Parathyroid adenoma (tissue), 2 donors: ENCODE data around the gene WNT9A.

ENCODE experiments used
- H2AFZ ChIP-seq: fragments of 300-600 bp; sonication (generic); one replicate; pipeline ENCODE4 v1.7.0; 2017; ENCODE audit warnings: antibody characterized with exemption, mild to moderate bottlenecking
- H3K27ac ChIP-seq: fragments of 300-600 bp; sonication (generic); one replicate; pipeline ENCODE4 v1.7.0; 2017
- H3K27me3 ChIP-seq: fragments of 300-600 bp; sonication (generic); one replicate; pipeline ENCODE4 v1.7.0; 2017; ENCODE audit warnings: low read length; ENCODE audit not compliant: control insufficient read depth, insufficient read depth
- H3K36me3 ChIP-seq: fragments of 300-600 bp; sonication (generic); one replicate; pipeline ENCODE4 v1.7.0; 2017; ENCODE audit warnings: low read length; ENCODE audit not compliant: control insufficient read depth, insufficient read depth
- H3K4me1 ChIP-seq: fragments of 300-600 bp; sonication (generic); one replicate; pipeline ENCODE4 v1.7.0; 2017; ENCODE audit warnings: control low read depth
- H3K4me2 ChIP-seq: fragments of 300-600 bp; sonication (generic); one replicate; pipeline ENCODE4 v1.7.0; 2017; ENCODE audit warnings: low read length
- H3K4me3 ChIP-seq: fragments of 300-600 bp; sonication (generic); one replicate; pipeline ENCODE4 v1.7.0; 2017; ENCODE audit warnings: low read depth, low read length
- H3K79me2 ChIP-seq: fragments of 300-600 bp; sonication (generic); one replicate; pipeline ENCODE4 v1.7.0; 2017; ENCODE audit warnings: control low read depth
- H3K9ac ChIP-seq: fragments of 300-600 bp; sonication (generic); one replicate; pipeline ENCODE4 v1.7.0; 2017; ENCODE audit warnings: mild to moderate bottlenecking
- H3K9me3 ChIP-seq: fragments of 300-600 bp; sonication (generic); one replicate; pipeline ENCODE4 v1.7.0; 2017; ENCODE audit warnings: low read length; ENCODE audit not compliant: control insufficient read depth
- CTCF ChIP-seq: fragments of 300-600 bp; sonication (generic); IDR thresholded peaks from one replicate; pipeline ENCODE4 v1.7.0; 2017; ENCODE audit warnings: antibody characterized with exemption, mild to moderate bottlenecking
- donor health status: primary hyperparathyroidism.

The WNT9A gene

GRCh38 chr1:227897704-227898438 is 49.9 kb downstream of the WNT9A start:
- no peak overlapping the region for H3K4me2 ChIP-seq
- H3K27me3 ChIP-seq: no peaks in the 10 kb centered on the region
- H2AFZ ChIP-seq: no peak overlapping the region
- no peaks in the 10 kb centered on the region for H3K36me3 ChIP-seq
- H3K4me3 ChIP-seq: no peak overlapping the region
- H3K9ac ChIP-seq: no peak overlapping the region
- H3K27ac ChIP-seq: no peak overlapping the region
- H3K4me1 ChIP-seq: no peaks in the 10 kb centered on the region
- H3K79me2 ChIP-seq: no peaks in the 10 kb centered on the region
- no peak for TF ChIP-seq CTCF
- no peaks in the 10 kb centered on the region for H3K9me3 ChIP-seq

- H3K79me2 ChIP-seq: no peaks in the 10 kb centered on the region
- no peaks in the 10 kb centered on the region for H3K9me3 ChIP-seq
- no peak for TF ChIP-seq CTCF
- no peaks in the 10 kb centered on the region for H3K4me1 ChIP-seq
- H3K4me2 ChIP-seq: no peak overlapping the region
- H3K9ac ChIP-seq: no peak overlapping the region
- H3K4me3 ChIP-seq: no peak overlapping the region
- no peak overlapping the region for H2AFZ ChIP-seq
- H3K36me3 ChIP-seq: no peaks in the 10 kb centered on the region
- no peak overlapping the region for H3K27ac ChIP-seq
- H3K27me3 ChIP-seq: no peaks in the 10 kb centered on the region
Observed at GRCh38 chr1:227896710-227897655, 50.7 kb downstream of the WNT9A start.

- no peak for TF ChIP-seq CTCF
- Histone ChIP-seq H3K4me3 (no peak overlapping the region), H3K4me2 (no peak overlapping the region), H2AFZ (no peak overlapping the region), H3K79me2 (no peaks in the 10 kb centered on the region), H3K27ac (no peak overlapping the region), H3K36me3 (no peaks in the 10 kb centered on the region), H3K4me1 (no peaks in the 10 kb centered on the region), H3K9ac (no peak overlapping the region), H3K27me3 (no peaks in the 10 kb centered on the region), H3K9me3 (no peaks in the 10 kb centered on the region)
Observed at GRCh38 chr1:227895828-227896685, 51.7 kb downstream of the WNT9A start.

GRCh38 chr1:227894831-227895451 is 52.8 kb downstream of the WNT9A start:
- H3K27ac ChIP-seq: no peak overlapping the region
- H3K27me3 ChIP-seq: no peaks in the 10 kb centered on the region
- no peak overlapping the region for H3K9ac ChIP-seq
- H2AFZ ChIP-seq: no peak overlapping the region
- H3K4me3 ChIP-seq: no peak overlapping the region
- TF ChIP-seq CTCF: no peak
- H3K4me1 ChIP-seq: no peaks in the 10 kb centered on the region
- no peak overlapping the region for H3K4me2 ChIP-seq
- H3K36me3 ChIP-seq: no peaks in the 10 kb centered on the region
- no peaks in the 10 kb centered on the region for H3K79me2 ChIP-seq
- H3K9me3 ChIP-seq: no peaks in the 10 kb centered on the region
